ENCODE results near the gene FN3KRP. TPM values are rescaled to one million over a fixed set of nuclear protein-coding genes. Genes with fewer than 3 reads are reported as not detected.

The FN3KRP gene
- total RNA-seq, 1 donor from 2014 or later: 38.5 TPM

- DNase-seq (ENCODE audit: low spot score): no peak
Measured at GRCh38 chr17:82687375-82687861, 29.1 kb upstream of the FN3KRP start.

- DNase-seq (ENCODE audit: low spot score): no peak
Measured at GRCh38 chr17:82687871-82688270, 28.6 kb upstream of the FN3KRP start.

- DNase-seq (ENCODE audit: low spot score): no peak
Measured at GRCh38 chr17:82689077-82689476, 27.4 kb upstream of the FN3KRP start.

GRCh38 chr17:82690786-82691489 lies 25.6 kb upstream of the FN3KRP start:
- no peak for DNase-seq (ENCODE audit: low spot score)

GRCh38 chr17:82691714-82692113 lies 24.8 kb upstream of the FN3KRP start:
- no peak for DNase-seq (ENCODE audit: low spot score)

- no peak for DNase-seq (ENCODE audit: low spot score)
Measured at GRCh38 chr17:82692268-82692667, 24.2 kb upstream of the FN3KRP start.

GRCh38 chr17:82693168-82693867 lies 23.2 kb upstream of the FN3KRP start:
- no peak for DNase-seq (ENCODE audit: low spot score)

- DNase-seq (ENCODE audit: low spot score): no peak
Measured at GRCh38 chr17:82694647-82695046, 21.9 kb upstream of the FN3KRP start.

GRCh38 chr17:82696259-82696658 lies 20.2 kb upstream of the FN3KRP start:
- no peak for DNase-seq (ENCODE audit: low spot score)

- DNase-seq (ENCODE audit: low spot score): no peak
Measured at GRCh38 chr17:82696916-82697807, 19.3 kb upstream of the FN3KRP start.

- DNase-seq (ENCODE audit: low spot score): no peak
Measured at GRCh38 chr17:82697808-82698064, 18.8 kb upstream of the FN3KRP start.

GRCh38 chr17:82698065-82698973 lies 18.2 kb upstream of the FN3KRP start, which contains the start of gene RAB40B:
TSS of gene RAB40B (minus strand) at chr17:82698698. CDS start at chr17:82698596, 102 bp downstream.
- DNase-seq (ENCODE audit: low spot score): peak; percentile 100

GRCh38 chr17:82698974-82699442 lies 17.5 kb upstream of the FN3KRP start:
- DNase-seq (ENCODE audit: low spot score): no peak

GRCh38 chr17:82699551-82699950 lies 17.0 kb upstream of the FN3KRP start:
- no peak for DNase-seq (ENCODE audit: low spot score)

GRCh38 chr17:82702231-82702927 lies 14.1 kb upstream of the FN3KRP start:
- no peak for DNase-seq (ENCODE audit: low spot score)

- DNase-seq (ENCODE audit: low spot score): no peak
Measured at GRCh38 chr17:82703036-82703745, 13.3 kb upstream of the FN3KRP start.

GRCh38 chr17:82703935-82704865 lies 12.3 kb upstream of the FN3KRP start:
- DNase-seq (ENCODE audit: low spot score): peak; percentile 53

- no peak for DNase-seq (ENCODE audit: low spot score)
Measured at GRCh38 chr17:82704886-82705285, 11.6 kb upstream of the FN3KRP start.

- DNase-seq (ENCODE audit: low spot score): no peak
Measured at GRCh38 chr17:82705756-82706155, 10.8 kb upstream of the FN3KRP start.
